Measurements from ENCODE around the gene AUP1.
"Not testable (repeated sequence)": the region's sequence is repeated elsewhere in the genome, so short reads cannot be mapped to it uniquely, and the experiment has no call there.

Gene AUP1, protein sequence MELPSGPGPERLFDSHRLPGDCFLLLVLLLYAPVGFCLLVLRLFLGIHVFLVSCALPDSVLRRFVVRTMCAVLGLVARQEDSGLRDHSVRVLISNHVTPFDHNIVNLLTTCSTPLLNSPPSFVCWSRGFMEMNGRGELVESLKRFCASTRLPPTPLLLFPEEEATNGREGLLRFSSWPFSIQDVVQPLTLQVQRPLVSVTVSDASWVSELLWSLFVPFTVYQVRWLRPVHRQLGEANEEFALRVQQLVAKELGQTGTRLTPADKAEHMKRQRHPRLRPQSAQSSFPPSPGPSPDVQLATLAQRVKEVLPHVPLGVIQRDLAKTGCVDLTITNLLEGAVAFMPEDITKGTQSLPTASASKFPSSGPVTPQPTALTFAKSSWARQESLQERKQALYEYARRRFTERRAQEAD

DNA sequence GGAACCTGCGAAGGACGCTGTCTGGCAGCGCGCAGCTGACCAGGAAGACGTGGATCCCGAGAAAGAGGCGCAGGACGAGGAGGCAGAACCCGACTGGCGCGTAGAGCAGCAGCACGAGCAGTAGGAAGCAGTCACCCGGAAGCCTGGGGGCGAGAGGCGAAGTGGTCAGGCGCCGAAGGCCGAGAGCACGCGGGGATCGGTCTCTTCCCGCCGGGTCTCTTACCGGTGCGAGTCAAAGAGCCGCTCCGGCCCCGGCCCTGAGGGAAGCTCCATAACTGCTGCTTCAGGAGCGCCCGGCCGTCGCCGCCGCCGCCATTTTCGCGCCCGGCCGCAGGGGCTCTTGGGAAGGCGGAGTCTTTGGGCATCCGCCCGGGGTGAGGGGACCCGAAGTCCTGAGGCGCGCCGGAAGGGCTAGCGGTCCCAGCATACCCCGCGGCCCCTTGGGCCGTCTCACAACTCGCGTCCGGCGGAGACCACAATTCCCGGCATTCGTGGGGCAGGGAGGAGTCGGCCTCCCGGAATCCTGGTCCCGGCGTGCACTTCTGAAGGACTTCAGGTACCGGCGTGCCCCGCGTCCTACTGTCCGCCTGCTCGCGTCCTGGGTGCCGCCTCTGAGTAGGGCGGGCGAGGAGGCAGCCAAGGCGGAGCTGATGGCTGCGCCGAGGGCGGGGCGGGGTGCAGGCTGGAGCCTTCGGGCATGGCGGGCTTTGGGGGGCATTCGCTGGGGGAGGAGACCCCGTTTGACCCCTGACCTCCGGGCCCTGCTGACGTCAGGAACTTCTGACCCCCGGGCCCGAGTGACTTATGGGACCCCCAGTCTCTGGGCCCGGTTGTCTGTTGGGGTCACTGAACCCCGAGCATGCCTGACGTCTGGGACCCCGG, at the start of gene AUP1, which contains the start of gene HTRA2:
AUP1 (minus strand) TSS at position 350 of the 882 bp plus-strand sequence; CDS start at position 273, 77 bp downstream.
HTRA2 (plus strand) TSS at position 577 of the 882 bp plus-strand sequence; CDS start at position 651, 74 bp downstream.
- DNase-seq = peak; percentile 95 to 99

DNA sequence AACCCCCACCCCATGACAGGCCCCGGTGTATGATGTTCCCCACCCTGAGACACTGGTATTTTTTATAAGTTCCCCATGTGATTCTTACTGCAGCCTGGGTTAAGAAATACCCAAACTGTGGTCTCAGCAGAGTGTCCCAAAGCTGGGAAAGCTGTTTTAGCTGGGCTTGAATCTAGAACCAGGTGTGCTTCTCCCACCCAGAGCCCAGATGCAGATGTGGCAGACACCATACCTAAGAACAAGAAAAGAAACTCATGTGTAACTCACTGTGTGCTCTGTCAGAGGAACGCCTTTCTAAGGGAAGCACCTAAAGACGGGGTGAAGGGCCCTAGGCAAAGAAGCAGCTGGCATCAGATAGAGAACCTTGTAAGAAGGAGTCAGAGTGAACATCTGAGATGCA, 48.9 kb upstream of the AUP1 start:
- no peak for DNase-seq

DNA sequence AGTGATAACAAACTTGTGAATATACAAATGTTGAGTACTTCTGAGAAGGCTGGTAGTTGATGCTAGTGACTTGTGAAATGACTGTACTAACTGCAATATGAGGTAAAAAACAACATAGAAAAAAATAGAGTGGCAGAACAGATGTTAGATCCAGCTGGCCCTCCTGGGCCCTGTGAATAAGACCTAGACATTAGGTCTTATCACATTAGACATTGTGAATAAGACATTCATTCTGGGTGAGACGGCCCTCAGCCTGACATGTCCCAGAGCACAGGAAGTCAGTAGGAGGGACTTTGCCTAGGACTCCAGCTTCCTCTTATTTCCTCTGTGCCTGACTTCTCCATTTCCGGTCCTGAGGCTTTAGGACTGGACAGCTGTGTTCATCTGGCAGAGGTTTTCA, 47.9 kb upstream of the AUP1 start:
- DNase-seq = no peak

DNA sequence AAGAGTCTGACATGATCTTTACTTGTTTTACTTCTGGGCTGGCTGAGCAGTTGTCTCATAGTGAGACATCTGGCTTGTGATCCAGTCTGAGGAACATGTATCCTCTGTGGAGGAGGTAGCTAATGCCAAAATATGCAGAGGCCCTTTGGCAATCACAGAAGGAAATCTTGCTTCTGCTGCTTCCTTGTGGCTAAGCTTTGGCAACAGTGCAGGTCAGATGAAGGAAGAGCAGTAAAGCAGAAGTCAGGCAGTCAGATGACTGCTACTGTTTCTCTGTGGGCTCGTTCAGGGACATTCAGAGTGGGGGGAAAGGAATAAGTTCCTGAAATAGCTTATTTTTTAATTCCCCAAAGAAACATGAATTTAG, 47.3 kb upstream of the AUP1 start:
- DNase-seq = peak in 1 of 2 experiments; percentile 43

DNA sequence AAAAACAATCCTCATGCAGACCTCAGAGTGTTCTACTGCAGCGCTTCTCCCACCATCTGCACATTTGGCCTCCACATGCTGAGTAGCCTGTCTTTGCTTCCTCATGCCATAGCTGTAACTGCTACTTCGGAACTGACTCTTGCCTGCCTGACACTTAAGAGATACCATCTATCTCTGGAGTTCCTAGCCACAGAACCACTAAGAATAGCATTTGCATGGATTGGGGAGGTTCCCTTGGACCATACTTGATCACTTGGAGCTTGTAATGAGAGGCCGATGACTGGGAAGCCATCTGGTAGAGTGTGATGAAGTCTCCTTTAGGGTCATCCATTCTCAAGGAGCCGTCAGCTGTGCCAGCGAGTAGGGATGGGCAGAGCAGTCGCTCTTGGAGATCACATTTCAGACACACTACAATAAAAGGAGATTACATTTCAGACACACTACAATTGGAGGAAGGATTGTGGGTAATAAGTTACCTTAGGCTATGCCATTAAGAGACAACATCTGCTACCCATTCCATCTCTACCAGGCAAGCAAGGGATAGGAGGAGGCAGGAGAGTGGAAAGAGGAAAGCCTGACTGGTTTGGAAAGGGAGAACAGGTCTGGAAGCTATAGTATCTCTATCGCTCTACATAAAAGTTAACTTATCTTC, 46.8 kb upstream of the AUP1 start:
- no peak for DNase-seq

DNA sequence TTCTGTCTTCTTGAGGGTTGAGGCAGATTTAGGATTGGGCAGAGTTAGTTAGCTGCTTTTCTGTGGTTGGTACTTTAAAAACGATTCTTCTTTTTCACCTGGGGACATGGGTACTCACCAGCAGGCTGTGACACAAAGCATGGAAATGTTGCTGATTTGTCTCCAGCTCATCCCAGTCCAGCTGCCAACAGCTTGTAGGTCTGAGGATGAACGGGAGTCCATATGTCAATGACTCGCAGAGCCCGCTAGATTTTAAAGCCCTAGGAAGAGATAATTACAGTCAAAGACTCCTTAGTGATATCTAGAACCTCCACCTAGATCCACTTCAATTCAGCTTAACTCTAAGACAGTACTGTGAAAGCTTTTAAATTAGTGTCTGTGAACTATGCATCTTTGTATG, 45.8 kb upstream of the AUP1 start:
- DNase-seq = no peak

DNA sequence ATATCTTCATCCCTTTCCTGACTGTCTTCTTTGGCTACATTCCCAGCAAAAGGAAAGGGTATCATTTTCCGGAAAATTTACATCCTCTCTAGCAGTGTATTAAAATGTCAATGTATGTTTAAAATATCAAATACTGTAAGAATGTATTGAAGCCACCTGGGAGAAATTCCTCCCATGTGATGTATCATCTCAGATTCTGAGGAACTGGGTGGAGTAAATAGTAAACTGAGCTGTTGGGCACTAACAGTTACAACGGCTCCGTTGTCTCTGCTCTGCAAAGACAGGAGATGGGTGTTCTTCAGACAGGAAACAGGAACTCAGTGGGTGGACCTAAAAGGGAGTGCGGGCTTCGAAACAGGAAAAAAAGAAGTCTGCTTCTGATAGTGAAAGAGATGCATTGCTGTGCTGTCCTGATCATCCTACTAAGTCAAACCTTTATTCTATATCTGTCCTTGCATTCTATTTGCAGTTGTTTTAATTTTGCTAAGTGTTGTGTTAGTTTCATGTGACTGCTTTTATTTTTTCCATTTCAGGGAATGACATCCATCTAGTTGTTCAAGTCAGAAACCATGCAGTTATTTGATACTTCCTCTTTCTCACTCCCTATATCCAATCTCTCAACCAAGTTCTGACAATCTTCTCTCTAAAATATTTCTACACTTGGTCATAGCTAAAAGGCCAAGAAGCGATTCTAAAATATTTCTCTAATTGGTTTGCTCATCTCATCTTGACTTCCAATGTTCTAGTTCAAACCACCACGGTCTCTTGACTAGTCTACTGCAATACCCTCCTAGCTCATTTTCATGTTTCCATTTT, 44.4 kb upstream of the AUP1 start:
- no peak for DNase-seq

DNA sequence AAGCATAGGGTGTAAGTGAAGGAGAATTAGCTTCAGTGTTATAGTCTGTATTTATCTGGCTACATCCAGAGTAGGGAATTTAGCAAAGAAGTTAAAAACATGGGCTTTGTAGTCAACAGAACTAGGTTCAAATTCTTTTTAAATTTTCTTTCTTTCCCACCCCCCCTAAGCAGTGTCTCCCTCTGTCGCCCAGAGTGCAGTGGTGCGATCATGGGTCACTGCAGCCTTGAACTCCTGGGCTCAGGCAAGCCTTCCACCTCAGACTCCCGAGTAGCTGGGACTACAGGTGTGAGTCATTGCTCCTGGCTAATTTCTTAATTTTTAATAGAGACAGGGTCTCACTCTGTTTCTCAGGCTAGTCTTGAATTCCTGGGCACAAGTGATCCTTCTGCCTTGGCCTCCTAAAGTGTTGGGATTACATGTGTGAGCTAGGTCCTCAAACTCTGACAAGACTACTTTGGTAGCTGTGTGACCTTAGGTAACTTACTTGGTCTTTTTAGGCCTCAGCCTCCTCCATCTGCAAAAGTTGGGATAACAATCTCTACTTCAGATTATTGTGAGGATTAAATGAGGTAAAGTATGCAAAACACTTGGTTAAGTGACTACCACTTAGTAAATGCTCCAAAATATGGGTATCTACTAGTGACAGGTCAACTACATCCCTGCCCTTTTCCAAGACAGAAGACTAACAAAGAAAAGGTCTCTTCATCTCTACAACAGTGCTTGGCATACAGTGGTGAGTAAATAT, 42.8 kb upstream of the AUP1 start:
- DNase-seq = no peak

DNA sequence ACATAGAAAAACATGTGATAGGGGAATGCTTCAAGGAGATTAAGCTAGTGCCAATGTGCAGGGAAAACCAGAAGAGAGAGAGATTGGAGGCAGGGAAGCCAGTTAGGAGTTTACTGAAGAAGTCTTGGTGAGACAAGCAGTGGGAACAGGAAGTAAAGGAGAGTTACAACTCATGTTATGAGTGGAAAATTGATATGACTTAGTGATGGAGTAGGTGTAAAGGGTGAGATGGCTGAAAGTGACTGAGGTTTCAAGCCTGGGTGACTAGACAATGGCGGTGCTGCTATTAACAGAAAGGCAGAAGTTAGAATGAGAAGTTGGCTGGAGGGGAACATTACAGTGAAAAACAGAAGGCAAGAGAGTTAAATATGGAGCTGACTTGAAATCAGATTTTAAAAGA, 41.6 kb upstream of the AUP1 start:
- no peak for DNase-seq

DNA sequence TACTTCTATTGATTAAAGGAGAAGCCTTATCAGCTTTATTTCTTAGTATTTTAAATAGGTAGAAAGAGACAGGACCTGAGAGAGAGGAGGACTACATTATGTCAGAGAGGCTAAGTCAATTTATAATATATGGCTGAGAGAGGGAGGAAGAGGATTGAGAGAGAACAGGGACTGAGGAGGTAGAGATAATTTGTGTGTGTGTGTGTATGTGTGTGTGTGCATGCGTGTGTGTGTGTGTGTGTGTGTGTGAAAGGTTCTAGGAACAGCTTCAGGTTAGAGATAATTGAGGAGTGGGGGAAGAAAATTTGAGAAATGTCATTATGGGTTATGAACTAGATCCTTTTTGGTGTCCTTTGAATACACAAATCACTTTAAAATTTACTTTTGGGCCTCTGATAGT, 40.2 kb upstream of the AUP1 start:
- no peak for DNase-seq

DNA sequence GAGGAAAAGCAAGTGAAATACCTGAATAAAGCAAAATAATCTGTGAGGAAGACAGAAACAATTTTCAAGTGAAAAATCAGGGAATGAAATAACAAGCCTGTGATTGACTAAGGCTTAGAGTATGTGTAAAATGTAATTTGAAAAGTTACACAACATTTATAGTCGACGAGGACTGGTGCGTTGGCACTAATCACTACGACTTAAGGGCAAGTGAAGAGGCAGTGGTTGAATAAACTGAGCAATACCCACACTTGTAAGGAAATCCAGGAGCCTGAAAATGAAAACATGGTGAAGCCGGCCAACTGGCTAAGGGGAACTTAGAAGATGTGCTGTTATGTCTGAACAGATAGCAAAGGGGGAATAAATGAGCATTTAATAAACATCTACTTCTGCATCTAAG, 38.4 kb upstream of the AUP1 start:
- no peak for DNase-seq

DNA sequence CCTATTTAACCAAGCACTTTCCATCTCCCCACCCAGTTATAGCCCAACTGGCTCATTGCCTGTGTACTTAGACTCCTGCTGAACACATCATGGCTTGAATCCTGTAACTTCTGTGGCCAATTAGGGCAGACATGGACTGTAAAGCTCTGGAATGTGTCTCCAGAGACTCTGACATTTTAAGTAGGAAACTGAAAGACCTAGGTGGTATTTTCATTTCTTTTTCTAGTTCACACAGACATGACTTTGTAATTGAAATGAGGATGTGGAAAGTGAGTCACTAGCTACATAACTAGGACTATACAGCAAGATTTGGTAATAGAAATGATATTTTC, 37.2 kb upstream of the AUP1 start:
- no peak for DNase-seq

DNA sequence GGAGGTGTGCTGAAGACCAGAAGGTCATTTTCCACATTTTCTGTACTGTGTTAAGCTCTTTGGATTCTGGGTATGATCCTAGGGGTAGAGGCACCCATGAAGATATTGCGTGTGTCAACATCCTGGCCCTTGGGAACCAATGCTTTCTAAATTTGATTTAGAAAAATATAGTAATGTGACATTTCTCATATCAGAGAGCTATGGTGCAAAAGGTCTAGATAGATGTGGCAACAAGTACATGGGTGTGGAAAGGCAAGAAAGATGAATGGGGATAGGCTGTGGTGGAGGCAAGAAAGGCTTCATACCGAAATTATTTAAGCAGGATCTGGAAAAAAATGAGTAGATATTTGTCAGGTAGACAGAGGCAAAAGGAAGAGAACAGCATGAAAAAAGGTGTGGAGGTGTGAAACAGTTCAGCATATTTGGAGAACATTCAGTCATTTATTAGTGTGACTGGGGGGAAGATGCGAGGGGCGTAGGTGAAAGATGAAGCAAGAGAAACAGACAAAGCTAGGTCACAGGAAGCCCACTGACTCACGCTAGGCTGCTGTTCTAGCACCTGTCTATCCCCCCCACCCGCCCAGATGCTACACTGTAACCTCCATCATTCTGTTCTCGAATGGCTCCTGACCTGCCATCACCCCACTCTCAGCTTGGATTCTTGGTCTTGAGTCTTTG, 36.7 kb upstream of the AUP1 start:
- no peak for DNase-seq

DNA sequence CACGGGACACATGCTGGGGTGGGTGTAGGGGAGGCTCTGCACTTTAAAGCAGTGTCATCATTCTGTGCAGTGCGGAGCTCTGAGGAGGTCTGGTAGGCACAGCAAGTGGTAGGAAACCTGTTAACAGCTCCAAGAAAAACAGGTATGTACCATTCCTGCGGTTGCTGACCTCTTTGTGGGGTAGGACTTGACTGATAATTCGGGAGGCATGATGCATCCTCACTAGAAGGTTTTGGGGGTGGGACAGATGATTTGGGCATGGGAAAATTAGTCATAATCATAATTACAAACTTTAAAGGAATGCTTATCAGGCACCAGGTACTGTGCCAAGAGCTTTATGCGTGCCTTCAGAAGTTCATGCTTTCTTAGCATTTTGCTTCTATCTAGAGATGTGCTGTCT, 34.7 kb upstream of the AUP1 start:
- no peak for DNase-seq

DNA sequence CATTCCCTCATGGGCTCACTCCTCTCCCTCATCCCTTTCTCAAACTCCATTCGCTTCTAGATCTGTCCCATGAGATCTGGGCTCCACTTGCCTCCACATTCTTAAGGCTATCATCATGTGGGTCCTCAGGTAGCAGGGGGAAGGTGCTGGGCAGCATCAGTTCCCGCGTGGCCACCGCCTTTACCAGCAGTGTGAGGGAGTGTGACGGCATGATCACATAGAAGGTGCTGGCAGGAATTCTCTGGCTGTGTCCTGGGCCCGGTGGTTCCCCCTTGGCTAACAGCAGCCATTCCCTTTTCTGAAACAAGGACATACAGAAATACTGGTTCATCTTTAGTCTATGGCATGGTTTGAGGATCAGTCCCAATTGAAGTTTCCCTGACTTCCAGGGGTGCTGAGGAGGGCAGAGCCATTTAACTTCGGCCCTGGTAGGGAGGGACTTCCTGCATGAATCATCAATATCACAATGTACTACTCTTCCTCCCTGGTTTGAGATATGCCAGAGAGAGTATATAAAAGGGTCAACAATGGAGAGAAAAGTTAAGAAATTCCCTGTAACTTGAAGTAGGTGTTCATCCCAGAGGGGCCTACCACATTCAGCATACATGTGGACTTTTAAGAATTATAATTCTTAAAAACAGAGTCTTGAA, 32.7 kb upstream of the AUP1 start:
- DNase-seq = no peak

DNA sequence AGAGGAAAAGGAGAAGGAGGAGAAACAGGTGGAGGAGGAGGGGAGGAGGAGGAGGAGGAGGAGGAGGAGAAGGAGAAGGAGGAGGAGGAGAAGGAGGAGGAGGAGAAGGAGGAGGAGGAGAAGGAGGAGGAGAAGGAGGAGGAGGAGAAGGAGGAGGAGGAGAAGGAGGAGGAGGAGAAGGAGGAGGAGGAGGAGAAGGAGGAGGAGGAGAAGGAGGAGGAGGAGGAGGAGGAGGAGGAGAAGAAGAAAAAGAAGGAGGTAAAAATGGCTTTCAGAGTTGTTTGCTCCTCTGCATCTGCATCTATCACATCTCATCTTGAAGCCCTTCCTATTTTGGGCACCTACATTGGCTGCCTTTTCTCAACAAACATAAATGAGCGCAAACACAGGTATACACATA, 31.5 kb upstream of the AUP1 start:
- not testable (repeated sequence) for DNase-seq

DNA sequence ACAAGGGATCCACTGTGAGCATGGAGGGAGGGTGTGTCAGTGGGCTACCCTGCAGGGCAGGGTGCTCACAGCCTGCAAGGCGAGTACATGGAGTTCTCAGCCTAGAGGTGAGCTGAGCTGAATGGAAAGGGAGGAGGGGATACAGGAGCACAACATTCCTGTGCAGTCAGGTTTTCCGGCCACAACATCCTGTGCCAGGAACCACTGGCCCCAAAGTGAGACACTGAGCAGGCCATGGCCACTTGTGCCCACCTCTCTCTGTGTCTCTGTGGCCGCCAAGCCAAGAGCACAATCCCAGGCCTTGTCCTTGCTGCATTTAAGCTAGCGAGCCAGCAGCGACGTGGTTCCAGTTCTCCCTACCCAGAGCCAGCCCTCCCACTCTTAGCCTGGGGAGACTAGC, 31.1 kb upstream of the AUP1 start:
- no peak for DNase-seq

DNA sequence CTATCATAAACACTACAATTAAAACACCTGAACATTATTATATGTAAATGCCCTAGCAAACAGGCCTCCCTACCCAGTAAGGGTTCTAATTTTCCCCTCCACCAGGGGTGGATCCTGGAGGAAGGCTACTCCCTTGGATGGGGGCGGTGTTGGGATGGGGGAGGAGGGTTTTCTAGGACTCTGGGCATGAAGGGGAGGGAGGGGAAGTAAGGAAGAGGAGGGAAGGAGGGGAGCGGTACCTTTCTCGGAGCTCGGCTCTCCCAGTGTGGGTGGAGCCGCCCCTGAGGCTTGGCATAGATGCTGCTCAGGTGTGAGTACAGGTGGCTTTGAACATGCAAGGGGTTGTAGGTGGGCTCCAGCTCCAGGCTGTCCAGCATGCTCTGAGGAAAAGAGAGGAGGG, 30.4 kb upstream of the AUP1 start:
- DNase-seq = no peak

DNA sequence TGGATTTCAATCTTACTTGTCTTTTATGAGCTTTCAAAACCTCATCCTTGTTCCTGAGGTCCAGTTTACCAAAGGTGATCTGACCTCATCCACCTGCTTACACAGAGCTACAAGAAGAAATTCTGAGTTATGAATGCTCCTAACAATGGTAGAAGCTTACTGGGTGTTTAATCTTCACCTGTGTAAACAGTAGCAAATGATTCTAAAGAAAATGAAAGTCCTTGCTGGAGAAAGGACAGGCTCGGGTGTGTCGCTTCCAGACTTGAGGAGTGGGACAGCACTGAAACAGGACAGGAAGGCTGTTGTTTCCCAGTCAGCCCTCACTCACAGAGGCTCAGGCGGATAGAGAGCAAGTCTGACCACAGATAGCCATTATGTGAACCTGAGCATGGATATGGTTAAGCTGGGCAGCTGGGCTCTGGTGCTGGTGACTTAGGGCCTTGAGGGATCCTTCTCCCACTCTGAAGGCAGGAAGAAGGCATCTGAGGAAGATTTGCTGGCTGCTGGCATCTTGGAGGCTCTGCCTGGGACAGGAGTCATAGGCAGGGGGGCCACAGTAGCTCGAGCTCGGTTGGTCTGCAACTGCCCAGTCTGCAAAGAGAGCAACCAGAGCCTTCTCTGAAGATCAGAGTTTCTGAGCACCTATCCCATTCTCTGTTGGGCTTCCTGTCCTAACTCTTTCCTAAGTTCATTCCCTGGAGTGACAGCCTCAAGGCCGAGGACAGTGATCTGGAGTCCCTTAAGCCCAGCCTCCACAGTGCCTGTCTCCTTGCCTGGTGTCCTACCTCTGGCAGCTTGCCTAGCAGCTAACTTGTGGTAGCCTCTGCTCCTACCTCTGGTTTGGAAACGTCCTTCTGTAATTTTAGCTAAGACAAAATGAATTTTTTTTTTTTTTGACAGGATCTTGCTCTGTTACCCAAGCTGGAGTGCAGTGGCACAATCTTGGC, 29.1 kb upstream of the AUP1 start:
- no peak for DNase-seq

All from NCI-H446 (cell line).